C4-2B (cell line): ENCODE results near the gene DSCAM.

Source experiments
- ZFX ChIP-seq: fragments of 450-650 bp; IDR thresholded peaks from 2 replicates; pipeline ENCODE4 v1.6.1; 2017
- TF ChIP-seq, protein P1 (sequence below): fragments of 450-650 bp; conservative IDR thresholded peaks from 2 replicates; pipeline ENCODE4 v1.5.1; 2017; ENCODE audit warnings: mild to moderate bottlenecking

- TF ChIP-seq ZFX = no peak
- TF ChIP-seq, protein P1, sequence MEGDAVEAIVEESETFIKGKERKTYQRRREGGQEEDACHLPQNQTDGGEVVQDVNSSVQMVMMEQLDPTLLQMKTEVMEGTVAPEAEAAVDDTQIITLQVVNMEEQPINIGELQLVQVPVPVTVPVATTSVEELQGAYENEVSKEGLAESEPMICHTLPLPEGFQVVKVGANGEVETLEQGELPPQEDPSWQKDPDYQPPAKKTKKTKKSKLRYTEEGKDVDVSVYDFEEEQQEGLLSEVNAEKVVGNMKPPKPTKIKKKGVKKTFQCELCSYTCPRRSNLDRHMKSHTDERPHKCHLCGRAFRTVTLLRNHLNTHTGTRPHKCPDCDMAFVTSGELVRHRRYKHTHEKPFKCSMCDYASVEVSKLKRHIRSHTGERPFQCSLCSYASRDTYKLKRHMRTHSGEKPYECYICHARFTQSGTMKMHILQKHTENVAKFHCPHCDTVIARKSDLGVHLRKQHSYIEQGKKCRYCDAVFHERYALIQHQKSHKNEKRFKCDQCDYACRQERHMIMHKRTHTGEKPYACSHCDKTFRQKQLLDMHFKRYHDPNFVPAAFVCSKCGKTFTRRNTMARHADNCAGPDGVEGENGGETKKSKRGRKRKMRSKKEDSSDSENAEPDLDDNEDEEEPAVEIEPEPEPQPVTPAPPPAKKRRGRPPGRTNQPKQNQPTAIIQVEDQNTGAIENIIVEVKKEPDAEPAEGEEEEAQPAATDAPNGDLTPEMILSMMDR = no peak
Observed at GRCh38 chr21:40647706-40648105, 199.3 kb downstream of the DSCAM start.
